Measurements from ENCODE around the gene DNAJC3. TPM values are rescaled to one million over a fixed set of nuclear protein-coding genes. Genes with fewer than 3 reads are reported as not detected.

DNAJC3 gene
- polyA plus RNA-seq, 1 of the 3 experiments (the other 2 are of a cell fraction) = 5.8 TPM

DNA sequence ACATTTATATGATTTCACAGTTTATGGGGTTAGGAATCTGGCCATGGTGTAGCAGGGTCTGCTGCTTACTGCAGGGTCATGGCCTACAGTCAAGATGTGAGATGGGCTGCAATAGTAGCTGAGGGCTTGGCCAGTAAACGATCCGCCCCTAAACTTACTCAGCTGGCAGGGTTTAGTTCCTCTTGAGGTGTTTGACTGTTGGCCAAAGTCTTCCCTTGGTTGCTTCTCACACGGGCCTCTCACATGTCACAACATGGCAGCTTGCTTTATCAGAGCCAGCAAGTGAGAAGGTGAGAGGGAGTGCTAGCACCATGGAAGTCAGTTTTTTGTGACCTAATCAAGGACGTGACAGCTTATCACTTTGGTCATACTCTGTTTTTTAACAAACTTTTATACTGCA, 77.1 kb downstream of the DNAJC3 start:
- H3K9me2 ChIP-seq = no peaks in the 10 kb centered on the region
- POLR2A ChIA-PET = no interaction called here
- no peak overlapping the region for H3K27ac ChIP-seq (ENCODE audit: low read depth in 2 of 2, low read length in 1 of 2)
- no peak overlapping the region for H2AFZ ChIP-seq (ENCODE audit: low read depth)
- H3K4me3 ChIP-seq (ENCODE audit: low read depth in 2 of 2, low read length in 1 of 2) = no peak overlapping the region
- peaks cover 0 to 3% of the 10 kb centered on the region in 2 experiments for H3K36me3 ChIP-seq (replicated peaks in 1 of 2; ENCODE audit: control insufficient read depth in 1 of 2, insufficient read depth in 2 of 2, low read length in 1 of 2)
- CTCF ChIA-PET = interaction anchor here (0.6 kb wide), 1 partner anchor 383 kb away, joined by 3 read pairs; no protein-coding TSS in a partner anchor
- WGBS (ENCODE audit: low lambda C conversion rate) = 100% methylated on average over 3 of the region's 4 CpGs
- H3K9me3 ChIP-seq = no peaks in the 10 kb centered on the region
- H3K4me1 ChIP-seq (ENCODE audit: control insufficient read depth in 1 of 2, insufficient read depth in 2 of 2, low read depth in 1 of 2, low read length in 1 of 2) = no peaks in the 10 kb centered on the region
- no peak for TF ChIP-seq EZH2phosphoT487 (IDR thresholded peaks at IDR 0.05; ENCODE audit: borderline replicate concordance, low read depth)
- TF ChIP-seq FOXJ3 (CRISPR knock-in tag; IDR thresholded peaks at IDR 0.05) = no peak
- no peak for TF ChIP-seq RCOR1 (IDR thresholded peaks at IDR 0.05; ENCODE audit: low read length)
- TF ChIP-seq FOSL2 (IDR thresholded peaks at IDR 0.05; ENCODE audit: borderline replicate concordance, low read depth) = no peak
- TF ChIP-seq RFX5 (IDR thresholded peaks at IDR 0.05; ENCODE audit: low read length) = no peak
- no peak for TF ChIP-seq ELF1 (IDR thresholded peaks at IDR 0.05)
- no peak for TF ChIP-seq MXI1 (IDR thresholded peaks at IDR 0.05; ENCODE audit: low read depth, low read length)
- no peak for TF ChIP-seq GABPA (IDR thresholded peaks at IDR 0.05; ENCODE audit: low read depth)
- TF ChIP-seq, protein P1, sequence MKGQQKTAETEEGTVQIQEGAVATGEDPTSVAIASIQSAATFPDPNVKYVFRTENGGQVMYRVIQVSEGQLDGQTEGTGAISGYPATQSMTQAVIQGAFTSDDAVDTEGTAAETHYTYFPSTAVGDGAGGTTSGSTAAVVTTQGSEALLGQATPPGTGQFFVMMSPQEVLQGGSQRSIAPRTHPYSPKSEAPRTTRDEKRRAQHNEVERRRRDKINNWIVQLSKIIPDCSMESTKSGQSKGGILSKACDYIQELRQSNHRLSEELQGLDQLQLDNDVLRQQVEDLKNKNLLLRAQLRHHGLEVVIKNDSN (IDR thresholded peaks at IDR 0.05; ENCODE audit: borderline replicate concordance, low read depth) = no peak
- TF ChIP-seq, protein P2, sequence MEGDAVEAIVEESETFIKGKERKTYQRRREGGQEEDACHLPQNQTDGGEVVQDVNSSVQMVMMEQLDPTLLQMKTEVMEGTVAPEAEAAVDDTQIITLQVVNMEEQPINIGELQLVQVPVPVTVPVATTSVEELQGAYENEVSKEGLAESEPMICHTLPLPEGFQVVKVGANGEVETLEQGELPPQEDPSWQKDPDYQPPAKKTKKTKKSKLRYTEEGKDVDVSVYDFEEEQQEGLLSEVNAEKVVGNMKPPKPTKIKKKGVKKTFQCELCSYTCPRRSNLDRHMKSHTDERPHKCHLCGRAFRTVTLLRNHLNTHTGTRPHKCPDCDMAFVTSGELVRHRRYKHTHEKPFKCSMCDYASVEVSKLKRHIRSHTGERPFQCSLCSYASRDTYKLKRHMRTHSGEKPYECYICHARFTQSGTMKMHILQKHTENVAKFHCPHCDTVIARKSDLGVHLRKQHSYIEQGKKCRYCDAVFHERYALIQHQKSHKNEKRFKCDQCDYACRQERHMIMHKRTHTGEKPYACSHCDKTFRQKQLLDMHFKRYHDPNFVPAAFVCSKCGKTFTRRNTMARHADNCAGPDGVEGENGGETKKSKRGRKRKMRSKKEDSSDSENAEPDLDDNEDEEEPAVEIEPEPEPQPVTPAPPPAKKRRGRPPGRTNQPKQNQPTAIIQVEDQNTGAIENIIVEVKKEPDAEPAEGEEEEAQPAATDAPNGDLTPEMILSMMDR (IDR thresholded peaks at IDR 0.05) = no peak
- TF ChIP-seq RXRA (IDR thresholded peaks at IDR 0.05; ENCODE audit: borderline replicate concordance, low read depth) = no peak
- no peak for TF ChIP-seq CHD2 (IDR thresholded peaks at IDR 0.05; ENCODE audit: low read length, partially characterized antibody)
- H3K79me2 ChIP-seq (ENCODE audit: insufficient read depth) = no peaks in the 10 kb centered on the region
- no peak overlapping the region for H3K4me2 ChIP-seq
- H3K9ac ChIP-seq = no peak overlapping the region
- H3F3A ChIP-seq (replicated peaks; ENCODE audit: insufficient read depth) = no peaks in the 10 kb centered on the region
- DNase-seq = no peak
- H4K20me1 ChIP-seq (ENCODE audit: insufficient read depth) = no peaks in the 10 kb centered on the region
- H3K27me3 ChIP-seq (ENCODE audit: insufficient read depth) = no peaks in the 10 kb centered on the region

DNA sequence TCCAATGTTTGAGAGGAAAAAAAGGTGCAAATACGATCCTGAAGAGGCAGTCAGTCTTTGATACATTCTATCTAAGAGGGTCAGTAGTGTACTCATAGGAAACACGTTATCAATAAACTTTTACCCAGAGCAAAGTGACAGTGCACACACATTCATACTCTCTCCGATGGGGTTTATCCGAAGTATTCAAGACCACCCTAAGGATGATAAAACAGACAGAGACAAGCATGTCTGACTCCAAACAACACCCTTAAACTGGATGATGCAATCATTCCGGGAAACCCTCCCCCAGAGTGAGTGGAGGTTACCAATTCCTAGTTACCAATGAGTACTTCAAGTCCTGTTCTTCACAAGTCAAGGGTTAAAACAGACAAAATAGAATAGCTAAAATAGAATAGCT, 79.1 kb downstream of the DNAJC3 start:
- no peak for DNase-seq
- WGBS (ENCODE audit: low lambda C conversion rate) = 97% methylated on average over 5 of the region's 5 CpGs
- Histone ChIP-seq H3K27me3 (ENCODE audit: insufficient read depth) (no peaks in the 10 kb centered on the region), H3K9me2 (no peaks in the 10 kb centered on the region), H3F3A (replicated peaks; ENCODE audit: insufficient read depth) (no peaks in the 10 kb centered on the region), H3K4me3 (ENCODE audit: low read depth in 2 of 2, low read length in 1 of 2) (no peak overlapping the region), H3K9ac (no peak overlapping the region), H3K27ac (ENCODE audit: low read depth in 2 of 2, low read length in 1 of 2) (no peak overlapping the region), H3K4me2 (no peak overlapping the region), H3K36me3 (replicated peaks in 1 of 2; ENCODE audit: control insufficient read depth in 1 of 2, insufficient read depth in 2 of 2, low read length in 1 of 2) (peaks cover 3 to 12% of the 10 kb centered on the region in 2 experiments), H4K20me1 (ENCODE audit: insufficient read depth) (no peaks in the 10 kb centered on the region), H3K79me2 (ENCODE audit: insufficient read depth) (no peaks in the 10 kb centered on the region), H3K9me3 (no peaks in the 10 kb centered on the region), H3K4me1 (ENCODE audit: control insufficient read depth in 1 of 2, insufficient read depth in 2 of 2, low read depth in 1 of 2, low read length in 1 of 2) (no peaks in the 10 kb centered on the region), H2AFZ (ENCODE audit: low read depth) (no peak overlapping the region)
- ChIA-PET CTCF (interaction anchor here (1.3 kb wide), 1 partner anchor 14 kb away, joined by 3 read pairs; no protein-coding TSS in a partner anchor), POLR2A (no interaction called here)
- TF ChIP-seq JUND (IDR thresholded peaks at IDR 0.05) (no peak), FOSL2 (IDR thresholded peaks at IDR 0.05; ENCODE audit: borderline replicate concordance, low read depth) (no peak), MEF2A (IDR thresholded peaks at IDR 0.05; ENCODE audit: borderline replicate concordance, low read depth) (no peak), TAF1 (IDR thresholded peaks at IDR 0.05; ENCODE audit: borderline replicate concordance, low read depth, low read length) (no peak), NRF1 (IDR thresholded peaks at IDR 0.05; ENCODE audit: low read depth, low read length) (no peak), RAD21 (IDR thresholded peaks at IDR 0.05; ENCODE audit: low read length) (no peak), GABPA (IDR thresholded peaks at IDR 0.05; ENCODE audit: low read depth) (no peak), TEAD4 (IDR thresholded peaks at IDR 0.05; ENCODE audit: borderline replicate concordance, insufficient read depth) (no peak), EZH2phosphoT487 (IDR thresholded peaks at IDR 0.05; ENCODE audit: borderline replicate concordance, low read depth) (no peak), NFIC (IDR thresholded peaks at IDR 0.05; ENCODE audit: borderline replicate concordance) (no peak)
- TF ChIP-seq, protein P3, sequence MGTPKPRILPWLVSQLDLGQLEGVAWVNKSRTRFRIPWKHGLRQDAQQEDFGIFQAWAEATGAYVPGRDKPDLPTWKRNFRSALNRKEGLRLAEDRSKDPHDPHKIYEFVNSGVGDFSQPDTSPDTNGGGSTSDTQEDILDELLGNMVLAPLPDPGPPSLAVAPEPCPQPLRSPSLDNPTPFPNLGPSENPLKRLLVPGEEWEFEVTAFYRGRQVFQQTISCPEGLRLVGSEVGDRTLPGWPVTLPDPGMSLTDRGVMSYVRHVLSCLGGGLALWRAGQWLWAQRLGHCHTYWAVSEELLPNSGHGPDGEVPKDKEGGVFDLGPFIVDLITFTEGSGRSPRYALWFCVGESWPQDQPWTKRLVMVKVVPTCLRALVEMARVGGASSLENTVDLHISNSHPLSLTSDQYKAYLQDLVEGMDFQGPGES (IDR thresholded peaks at IDR 0.05; ENCODE audit: low read depth, low read length) = no peak
- TF ChIP-seq, protein P1 (IDR thresholded peaks at IDR 0.05; ENCODE audit: borderline replicate concordance, low read depth) = no peak
- TF ChIP-seq, protein P4, sequence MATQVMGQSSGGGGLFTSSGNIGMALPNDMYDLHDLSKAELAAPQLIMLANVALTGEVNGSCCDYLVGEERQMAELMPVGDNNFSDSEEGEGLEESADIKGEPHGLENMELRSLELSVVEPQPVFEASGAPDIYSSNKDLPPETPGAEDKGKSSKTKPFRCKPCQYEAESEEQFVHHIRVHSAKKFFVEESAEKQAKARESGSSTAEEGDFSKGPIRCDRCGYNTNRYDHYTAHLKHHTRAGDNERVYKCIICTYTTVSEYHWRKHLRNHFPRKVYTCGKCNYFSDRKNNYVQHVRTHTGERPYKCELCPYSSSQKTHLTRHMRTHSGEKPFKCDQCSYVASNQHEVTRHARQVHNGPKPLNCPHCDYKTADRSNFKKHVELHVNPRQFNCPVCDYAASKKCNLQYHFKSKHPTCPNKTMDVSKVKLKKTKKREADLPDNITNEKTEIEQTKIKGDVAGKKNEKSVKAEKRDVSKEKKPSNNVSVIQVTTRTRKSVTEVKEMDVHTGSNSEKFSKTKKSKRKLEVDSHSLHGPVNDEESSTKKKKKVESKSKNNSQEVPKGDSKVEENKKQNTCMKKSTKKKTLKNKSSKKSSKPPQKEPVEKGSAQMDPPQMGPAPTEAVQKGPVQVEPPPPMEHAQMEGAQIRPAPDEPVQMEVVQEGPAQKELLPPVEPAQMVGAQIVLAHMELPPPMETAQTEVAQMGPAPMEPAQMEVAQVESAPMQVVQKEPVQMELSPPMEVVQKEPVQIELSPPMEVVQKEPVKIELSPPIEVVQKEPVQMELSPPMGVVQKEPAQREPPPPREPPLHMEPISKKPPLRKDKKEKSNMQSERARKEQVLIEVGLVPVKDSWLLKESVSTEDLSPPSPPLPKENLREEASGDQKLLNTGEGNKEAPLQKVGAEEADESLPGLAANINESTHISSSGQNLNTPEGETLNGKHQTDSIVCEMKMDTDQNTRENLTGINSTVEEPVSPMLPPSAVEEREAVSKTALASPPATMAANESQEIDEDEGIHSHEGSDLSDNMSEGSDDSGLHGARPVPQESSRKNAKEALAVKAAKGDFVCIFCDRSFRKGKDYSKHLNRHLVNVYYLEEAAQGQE (IDR thresholded peaks at IDR 0.05; ENCODE audit: low read depth, low read length) = no peak
